Loucy (cell line): ENCODE data around the gene YTHDF1.

Experiments used
- H2AFZ ChIP-seq: fragments of 200-600 bp; sonication (generic); 2 replicates; pipeline ENCODE4 v1.6.0; 2016; ENCODE audit warnings: antibody characterized with exemption, mild to moderate bottlenecking, low read length, moderate library complexity
- H3F3A ChIP-seq: fragments of 200-600 bp; 2 replicates; pipeline ENCODE4 v1.6.0; 2016; ENCODE audit warnings: antibody characterized with exemption, low read depth, mild to moderate bottlenecking
- H3K27me3 ChIP-seq: fragments of 200-600 bp; sonication (generic); 2 replicates; pipeline ENCODE4 v1.6.1; 2014; ENCODE audit warnings: low read length, mild to moderate bottlenecking; ENCODE audit not compliant: insufficient read depth, poor library complexity, severe bottlenecking
- H3K36me3 ChIP-seq: fragments of 200-600 bp; sonication (generic); 2 replicates; pipeline ENCODE4 v1.6.1; 2016; ENCODE audit warnings: low read length; ENCODE audit not compliant: insufficient read depth
- H3K4me1 ChIP-seq: fragments of 200-600 bp; sonication (generic); 2 replicates; pipeline ENCODE4 v1.5.1; 2014; ENCODE audit warnings: low read length, mild to moderate bottlenecking; ENCODE audit not compliant: insufficient read depth, poor library complexity, severe bottlenecking
- H3K4me2 ChIP-seq: fragments of 200-600 bp; sonication (generic); 2 replicates; pipeline ENCODE4 v1.6.0; 2014; ENCODE audit warnings: antibody characterized with exemption, low read length, low read depth, mild to moderate bottlenecking; ENCODE audit not compliant: poor library complexity, severe bottlenecking
- H3K4me3 ChIP-seq: fragments of 200-600 bp; sonication (generic); 2 replicates; pipeline ENCODE4 v1.5.1; 2014; ENCODE audit warnings: low read length, mild to moderate bottlenecking, mixed read lengths; ENCODE audit not compliant: poor library complexity, severe bottlenecking
- H3K79me2 ChIP-seq: fragments of 200-600 bp; sonication (generic); 2 replicates; pipeline ENCODE4 v1.6.1; 2014; ENCODE audit warnings: low read length; ENCODE audit not compliant: insufficient read depth
- H3K9ac ChIP-seq: fragments of 200-600 bp; sonication (generic); 2 replicates; pipeline ENCODE4 v1.6.0; 2014; ENCODE audit warnings: mild to moderate bottlenecking, low read depth, low read length, moderate library complexity; ENCODE audit not compliant: poor library complexity, severe bottlenecking
- H3K9me2 ChIP-seq: fragments of 200-600 bp; sonication (generic); replicated peaks from 2 replicates; pipeline ENCODE4 v1.6.1; 2016; ENCODE audit warnings: low read depth, low read length, mixed read lengths
- H3K9me3 ChIP-seq: fragments of 200-600 bp; sonication (generic); 2 replicates; pipeline ENCODE4 v1.6.1; 2014; ENCODE audit warnings: mild to moderate bottlenecking, antibody characterized with exemption, low read length, low read depth; ENCODE audit not compliant: insufficient read depth
- H4K20me1 ChIP-seq: fragments of 200-600 bp; sonication (generic); 2 replicates; pipeline ENCODE4 v1.6.0; 2014; ENCODE audit warnings: antibody characterized with exemption, low read length, mild to moderate bottlenecking; ENCODE audit not compliant: insufficient read depth, poor library complexity, severe bottlenecking
- CTCF ChIP-seq: fragments of 200-600 bp; sonication (generic); conservative IDR thresholded peaks from 2 replicates; pipeline ENCODE4 v1.5.1; 2014; ENCODE audit warnings: mild to moderate bottlenecking, antibody characterized with exemption, low read length
- EZH2phosphoT487 ChIP-seq: fragments of 200-600 bp; IDR thresholded peaks from 2 replicates; pipeline ENCODE4 v1.6.1; 2018; ENCODE audit warnings: antibody characterized with exemption, mild to moderate bottlenecking, moderate library complexity, borderline replicate concordance

Gene YTHDF1

DNA sequence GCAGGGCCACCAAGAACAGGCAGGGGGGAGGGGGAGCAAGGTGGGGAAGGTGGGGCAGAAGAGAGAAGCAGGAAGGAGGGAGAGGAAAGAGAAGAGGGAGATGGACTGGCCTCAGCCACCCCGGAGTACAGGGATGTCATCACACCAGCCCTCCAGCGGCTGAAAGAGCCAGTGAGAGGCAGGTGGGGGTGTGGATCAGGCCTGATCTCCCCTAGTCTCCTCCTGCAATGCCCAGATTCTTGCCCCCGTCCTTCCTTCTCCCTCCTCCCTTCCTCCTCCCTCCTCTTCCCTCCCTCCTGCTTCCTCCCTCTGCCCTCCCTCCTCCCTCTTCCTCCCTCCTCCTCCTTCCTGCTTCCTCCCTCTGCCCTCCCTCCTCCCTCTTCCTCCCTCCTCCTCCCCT, 61.5 kb downstream of the YTHDF1 start:
- TF ChIP-seq CTCF (no peak), EZH2phosphoT487 (no peak)
- Histone ChIP-seq H3K4me3 (no peak overlapping the region), H3K9me2 (no peaks in the 10 kb centered on the region), H3F3A (no peaks in the 10 kb centered on the region), H3K36me3 (no peaks in the 10 kb centered on the region), H3K27me3 (no peaks in the 10 kb centered on the region), H3K9me3 (no peaks in the 10 kb centered on the region), H4K20me1 (no peaks in the 10 kb centered on the region), H3K4me2 (no peak overlapping the region), H3K9ac (no peak overlapping the region), H3K4me1 (no peaks in the 10 kb centered on the region), H3K79me2 (no peaks in the 10 kb centered on the region), H2AFZ (no peak overlapping the region)

DNA sequence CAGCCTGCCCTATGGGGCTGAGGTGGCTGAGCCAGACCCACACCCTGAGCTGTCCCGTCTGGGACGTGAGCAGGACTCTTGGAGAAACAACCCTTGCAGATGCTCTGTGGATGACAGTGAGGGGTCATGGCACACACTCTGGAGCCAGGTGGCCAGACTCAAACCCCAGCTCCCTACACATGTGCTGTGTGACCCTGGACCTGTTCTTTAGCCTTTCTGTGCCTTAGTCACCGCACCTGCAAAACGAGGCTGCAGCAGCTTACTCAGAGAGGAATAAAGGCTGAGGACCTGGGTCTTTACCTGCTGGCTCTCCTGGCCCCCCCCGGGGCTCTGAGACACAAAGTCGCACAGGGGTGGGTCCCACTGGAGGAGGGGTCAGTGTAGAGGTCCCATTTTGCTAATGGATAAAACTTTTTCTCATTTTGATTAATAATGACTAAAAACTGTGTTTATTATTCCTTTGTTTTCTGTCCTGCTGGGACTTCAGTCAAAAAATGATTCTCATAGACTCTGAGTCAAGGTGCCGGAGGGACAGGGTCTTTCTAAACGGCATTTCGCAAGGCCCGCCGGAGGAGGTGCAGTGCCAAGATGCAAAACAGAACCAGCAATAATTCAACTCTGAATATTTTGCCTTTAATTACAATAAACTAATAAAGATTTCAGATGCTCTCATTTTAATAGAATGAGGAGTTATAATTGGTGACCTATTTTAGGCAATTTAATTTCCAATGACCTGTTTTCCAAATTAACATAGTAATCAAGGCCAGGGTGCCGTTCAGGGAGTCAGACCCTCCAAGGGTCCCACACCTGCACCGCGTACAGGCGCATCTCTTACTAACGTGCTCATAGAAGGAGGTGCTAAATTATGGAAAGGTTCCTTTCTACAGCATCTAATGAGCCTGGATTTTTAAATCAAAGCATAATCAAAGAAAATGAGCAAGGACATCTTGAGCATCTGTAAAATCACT, 62.4 kb downstream of the YTHDF1 start:
- no peaks in the 10 kb centered on the region for H3K9me2 ChIP-seq
- H4K20me1 ChIP-seq, result no peaks in the 10 kb centered on the region
- TF ChIP-seq EZH2phosphoT487, result no peak
- no peak for TF ChIP-seq CTCF
- H3K9me3 ChIP-seq, result no peaks in the 10 kb centered on the region; the same call in 1 of the 2 replicates
- H3K4me1 ChIP-seq, result no peaks in the 10 kb centered on the region
- H3K27me3 ChIP-seq, result no peaks in the 10 kb centered on the region
- no peak overlapping the region for H3K9ac ChIP-seq
- H3K4me2 ChIP-seq, result no peak overlapping the region
- H3K4me3 ChIP-seq, result no peak overlapping the region
- no peaks in the 10 kb centered on the region for H3K36me3 ChIP-seq
- no peaks in the 10 kb centered on the region for H3F3A ChIP-seq
- H2AFZ ChIP-seq, result no peak overlapping the region
- no peaks in the 10 kb centered on the region for H3K79me2 ChIP-seq

DNA sequence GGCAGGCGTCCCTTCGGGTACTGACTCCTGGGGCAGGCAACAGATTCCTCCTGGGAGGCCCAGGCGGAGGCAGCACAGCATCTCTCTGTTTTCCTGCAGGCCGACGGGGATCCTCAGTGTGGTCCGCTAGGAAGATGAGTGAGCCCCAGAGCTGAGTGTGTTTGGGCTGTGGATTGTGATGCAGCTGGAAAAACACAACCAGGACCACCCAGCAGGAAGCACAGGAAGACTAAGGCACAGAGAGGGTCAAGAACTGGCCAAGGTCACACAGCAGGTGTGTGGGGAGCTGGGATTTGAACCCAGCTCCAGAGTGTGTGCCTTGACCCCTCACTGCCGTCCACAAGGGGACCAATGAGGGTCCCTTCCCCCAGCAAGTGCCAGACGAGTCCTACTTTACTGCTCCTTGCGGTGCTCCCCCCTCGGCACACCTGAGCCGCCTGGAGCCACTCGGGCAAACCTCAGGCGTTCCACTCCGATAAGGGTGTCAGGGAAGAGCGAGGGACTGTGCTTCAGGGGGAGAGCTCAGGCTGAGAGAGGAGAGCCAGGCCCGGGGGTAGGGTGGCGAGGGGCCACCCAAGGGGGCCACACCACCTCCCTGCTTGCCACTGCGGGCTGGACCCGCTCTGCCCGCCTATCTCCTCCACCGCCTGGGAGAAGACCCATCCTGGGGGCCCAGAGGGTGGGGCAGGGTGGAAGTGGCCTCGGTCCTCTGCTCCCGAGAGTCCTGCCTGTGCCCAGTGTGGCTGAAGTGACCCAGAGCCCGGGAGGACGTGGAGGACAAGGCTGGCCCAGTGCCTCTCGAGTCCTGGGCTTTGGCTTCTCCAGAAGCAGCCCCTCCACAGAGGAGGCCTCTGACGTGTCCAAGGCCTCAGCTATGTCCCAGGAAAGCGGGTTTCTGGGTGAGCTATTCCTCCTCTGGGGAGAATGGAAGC, 63.3 kb downstream of the YTHDF1 start:
- Histone ChIP-seq H3K9me2 (no peaks in the 10 kb centered on the region), H3K4me3 (no peak overlapping the region), H4K20me1 (no peaks in the 10 kb centered on the region), H3K27me3 (no peaks in the 10 kb centered on the region), H3K4me1 (no peaks in the 10 kb centered on the region), H3K4me2 (no peak overlapping the region), H3K36me3 (no peaks in the 10 kb centered on the region), H3K9me3 (peaks cover 8% of the 10 kb centered on the region; the same call in 1 of the 2 replicates), H3F3A (no peaks in the 10 kb centered on the region), H2AFZ (no peak overlapping the region), H3K79me2 (no peaks in the 10 kb centered on the region), H3K9ac (no peak overlapping the region)
- TF ChIP-seq CTCF (no peak), EZH2phosphoT487 (no peak)
